ENCODE measurements around the gene FARS2. TPM values are rescaled to one million over a fixed set of nuclear protein-coding genes. Genes with fewer than 3 reads are reported as not detected.

FARS2 gene
- total RNA-seq, 1 experiment from 2014 or later: 15.0 TPM

- Mint-ChIP-seq H3K27ac (0 out of 2 replicates have a peak overlapping the region, but pooled peaks have one; percentile 39), H3K27me3 (ENCODE audit: low read depth) (no peaks in the 10 kb centered on the region; the same call in 1 of the 2 replicates), H3K4me1 (peaks cover 34% of the 10 kb centered on the region), H3K4me3 (no peak overlapping the region), H3K9me3 (peaks cover 19% of the 10 kb centered on the region), H3K36me3 (peaks cover 20% of the 10 kb centered on the region)
- TF ChIP-seq ZNF121 (CRISPR knock-in tag; IDR thresholded peaks at IDR 0.05): no peak
- no peak for TF ChIP-seq ATF3 (CRISPR knock-in tag; conservative IDR thresholded peaks at IDR 0.05)
- TF ChIP-seq ZMAT4 (CRISPR knock-in tag; IDR thresholded peaks at IDR 0.05): no peak
- TF ChIP-seq, protein P1, sequence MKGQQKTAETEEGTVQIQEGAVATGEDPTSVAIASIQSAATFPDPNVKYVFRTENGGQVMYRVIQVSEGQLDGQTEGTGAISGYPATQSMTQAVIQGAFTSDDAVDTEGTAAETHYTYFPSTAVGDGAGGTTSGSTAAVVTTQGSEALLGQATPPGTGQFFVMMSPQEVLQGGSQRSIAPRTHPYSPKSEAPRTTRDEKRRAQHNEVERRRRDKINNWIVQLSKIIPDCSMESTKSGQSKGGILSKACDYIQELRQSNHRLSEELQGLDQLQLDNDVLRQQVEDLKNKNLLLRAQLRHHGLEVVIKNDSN (CRISPR knock-in tag; IDR thresholded peaks at IDR 0.05): no peak
- TF ChIP-seq CBFB (CRISPR knock-in tag; IDR thresholded peaks at IDR 0.05; ENCODE audit: low read depth): no peak
- POLR2A ChIA-PET: no interaction called here
- CTCF ChIA-PET: interaction anchor here (2.2 kb wide), 1 partner anchor 31 kb away, joined by 10 read pairs; no protein-coding TSS in a partner anchor
- DNase-seq (ENCODE audit: low spot score) (no peak), ATAC-seq (peak; percentile 43; the same call in 1 of the 2 replicates)
These were observed 240.5 kb downstream of the FARS2 start for GRCh38 chr6:5501837-5502236.

- no peak overlapping the region for H3K27ac Mint-ChIP-seq
- ChIA-PET CTCF (no interaction called here), POLR2A (no interaction called here)
- H3K4me3 Mint-ChIP-seq: no peak overlapping the region
- no peak for TF ChIP-seq ETV6 (CRISPR knock-in tag; IDR thresholded peaks at IDR 0.05)
- no peak for TF ChIP-seq CREM (CRISPR knock-in tag; IDR thresholded peaks at IDR 0.05)
- TF ChIP-seq, protein P2, sequence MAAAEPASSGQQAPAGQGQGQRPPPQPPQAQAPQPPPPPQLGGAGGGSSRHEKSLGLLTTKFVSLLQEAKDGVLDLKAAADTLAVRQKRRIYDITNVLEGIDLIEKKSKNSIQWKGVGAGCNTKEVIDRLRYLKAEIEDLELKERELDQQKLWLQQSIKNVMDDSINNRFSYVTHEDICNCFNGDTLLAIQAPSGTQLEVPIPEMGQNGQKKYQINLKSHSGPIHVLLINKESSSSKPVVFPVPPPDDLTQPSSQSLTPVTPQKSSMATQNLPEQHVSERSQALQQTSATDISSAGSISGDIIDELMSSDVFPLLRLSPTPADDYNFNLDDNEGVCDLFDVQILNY (CRISPR knock-in tag; IDR thresholded peaks at IDR 0.05): no peak
- no peak for TF ChIP-seq CDX4 (CRISPR knock-in tag; IDR thresholded peaks at IDR 0.05; ENCODE audit: borderline replicate concordance)
- TF ChIP-seq ZNF138 (CRISPR knock-in tag; conservative IDR thresholded peaks at IDR 0.05): no peak
- TF ChIP-seq FOXP1 (CRISPR knock-in tag; IDR thresholded peaks at IDR 0.05; ENCODE audit: borderline replicate concordance): no peak
- TF ChIP-seq NFE2L1 (CRISPR knock-in tag; IDR thresholded peaks at IDR 0.05): no peak
- peaks cover 20% of the 10 kb centered on the region for H3K36me3 Mint-ChIP-seq
- ATAC-seq (no peak), DNase-seq (ENCODE audit: low spot score) (no peak)
- H3K9me3 Mint-ChIP-seq: peaks cover 19% of the 10 kb centered on the region
- peaks cover 32% of the 10 kb centered on the region for H3K4me1 Mint-ChIP-seq
- H3K27me3 Mint-ChIP-seq (ENCODE audit: low read depth): no peaks in the 10 kb centered on the region; the same call in 1 of the 2 replicates
These were observed 242.8 kb downstream of the FARS2 start for GRCh38 chr6:5504078-5504477.

DNA sequence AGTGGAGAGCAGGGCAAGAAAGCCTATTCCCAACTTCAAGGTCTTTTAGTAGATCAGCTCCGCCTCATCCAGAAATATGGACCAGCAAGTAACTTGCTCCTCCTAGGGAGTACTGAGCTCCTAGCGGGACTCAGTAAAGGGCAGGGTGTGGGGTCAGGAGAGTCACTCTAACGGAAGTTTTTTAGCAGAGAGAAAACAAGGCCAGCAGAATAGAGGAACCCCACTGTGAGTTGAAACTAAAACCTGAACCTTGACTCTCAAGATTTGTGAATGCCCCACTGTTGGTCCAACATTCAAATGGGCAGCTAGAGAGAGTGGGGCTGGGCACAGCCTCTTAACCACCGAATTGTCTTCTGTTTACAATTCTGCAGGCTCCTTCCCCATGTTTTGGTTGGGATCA, 244.8 kb downstream of the FARS2 start:
- H3K4me3 Mint-ChIP-seq: no peak overlapping the region
- POLR2A ChIA-PET: no interaction called here
- H3K4me1 Mint-ChIP-seq: peaks cover 27% of the 10 kb centered on the region
- DNase-seq (ENCODE audit: low spot score) (no peak), ATAC-seq (no peak)
- no peak for TF ChIP-seq ZNF121 (CRISPR knock-in tag; IDR thresholded peaks at IDR 0.05)
- TF ChIP-seq, protein P3, sequence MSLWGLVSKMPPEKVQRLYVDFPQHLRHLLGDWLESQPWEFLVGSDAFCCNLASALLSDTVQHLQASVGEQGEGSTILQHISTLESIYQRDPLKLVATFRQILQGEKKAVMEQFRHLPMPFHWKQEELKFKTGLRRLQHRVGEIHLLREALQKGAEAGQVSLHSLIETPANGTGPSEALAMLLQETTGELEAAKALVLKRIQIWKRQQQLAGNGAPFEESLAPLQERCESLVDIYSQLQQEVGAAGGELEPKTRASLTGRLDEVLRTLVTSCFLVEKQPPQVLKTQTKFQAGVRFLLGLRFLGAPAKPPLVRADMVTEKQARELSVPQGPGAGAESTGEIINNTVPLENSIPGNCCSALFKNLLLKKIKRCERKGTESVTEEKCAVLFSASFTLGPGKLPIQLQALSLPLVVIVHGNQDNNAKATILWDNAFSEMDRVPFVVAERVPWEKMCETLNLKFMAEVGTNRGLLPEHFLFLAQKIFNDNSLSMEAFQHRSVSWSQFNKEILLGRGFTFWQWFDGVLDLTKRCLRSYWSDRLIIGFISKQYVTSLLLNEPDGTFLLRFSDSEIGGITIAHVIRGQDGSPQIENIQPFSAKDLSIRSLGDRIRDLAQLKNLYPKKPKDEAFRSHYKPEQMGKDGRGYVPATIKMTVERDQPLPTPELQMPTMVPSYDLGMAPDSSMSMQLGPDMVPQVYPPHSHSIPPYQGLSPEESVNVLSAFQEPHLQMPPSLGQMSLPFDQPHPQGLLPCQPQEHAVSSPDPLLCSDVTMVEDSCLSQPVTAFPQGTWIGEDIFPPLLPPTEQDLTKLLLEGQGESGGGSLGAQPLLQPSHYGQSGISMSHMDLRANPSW (CRISPR knock-in tag; conservative IDR thresholded peaks at IDR 0.05; ENCODE audit: low read depth): no peak
- TF ChIP-seq MYBL2 (CRISPR knock-in tag; IDR thresholded peaks at IDR 0.05): no peak
- no peak for TF ChIP-seq TEAD1 (CRISPR knock-in tag; IDR thresholded peaks at IDR 0.05)
- TF ChIP-seq ZNF263 (CRISPR knock-in tag; IDR thresholded peaks at IDR 0.05; ENCODE audit: low read depth): no peak
- TF ChIP-seq SOX15 (CRISPR knock-in tag; IDR thresholded peaks at IDR 0.05): no peak
- TF ChIP-seq, protein P4, sequence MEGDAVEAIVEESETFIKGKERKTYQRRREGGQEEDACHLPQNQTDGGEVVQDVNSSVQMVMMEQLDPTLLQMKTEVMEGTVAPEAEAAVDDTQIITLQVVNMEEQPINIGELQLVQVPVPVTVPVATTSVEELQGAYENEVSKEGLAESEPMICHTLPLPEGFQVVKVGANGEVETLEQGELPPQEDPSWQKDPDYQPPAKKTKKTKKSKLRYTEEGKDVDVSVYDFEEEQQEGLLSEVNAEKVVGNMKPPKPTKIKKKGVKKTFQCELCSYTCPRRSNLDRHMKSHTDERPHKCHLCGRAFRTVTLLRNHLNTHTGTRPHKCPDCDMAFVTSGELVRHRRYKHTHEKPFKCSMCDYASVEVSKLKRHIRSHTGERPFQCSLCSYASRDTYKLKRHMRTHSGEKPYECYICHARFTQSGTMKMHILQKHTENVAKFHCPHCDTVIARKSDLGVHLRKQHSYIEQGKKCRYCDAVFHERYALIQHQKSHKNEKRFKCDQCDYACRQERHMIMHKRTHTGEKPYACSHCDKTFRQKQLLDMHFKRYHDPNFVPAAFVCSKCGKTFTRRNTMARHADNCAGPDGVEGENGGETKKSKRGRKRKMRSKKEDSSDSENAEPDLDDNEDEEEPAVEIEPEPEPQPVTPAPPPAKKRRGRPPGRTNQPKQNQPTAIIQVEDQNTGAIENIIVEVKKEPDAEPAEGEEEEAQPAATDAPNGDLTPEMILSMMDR (IDR thresholded peaks at IDR 0.05): no peak
- peaks cover 20% of the 10 kb centered on the region for H3K36me3 Mint-ChIP-seq
- CTCF ChIA-PET: interaction anchor here (2.1 kb wide), 1 partner anchor 35 kb away, joined by 8 read pairs; no protein-coding TSS in a partner anchor
- H3K27ac Mint-ChIP-seq: no peak overlapping the region
- H3K27me3 Mint-ChIP-seq (ENCODE audit: low read depth): no peaks in the 10 kb centered on the region; the same call in 1 of the 2 replicates
- H3K9me3 Mint-ChIP-seq: peaks cover 19% of the 10 kb centered on the region

Measured in WTC11 (cell line).